Astrocyte (in vitro differentiated cells and primary cell): ENCODE measurements around the gene KRTAP3-1.

Experiments
- CTCF ChIP-seq: IDR thresholded peaks from 2 replicates; pipeline ENCODE4 v1.5.1; 2011; ENCODE audit warnings: low read depth, mild to moderate bottlenecking, inconsistent platforms, low read length, moderate library complexity; ENCODE audit not compliant: insufficient read depth
- EZH2 ChIP-seq: IDR thresholded peaks from 2 replicates; pipeline ENCODE4 v1.6.1; 2012; ENCODE audit warnings: mild to moderate bottlenecking, low read length, inconsistent platforms; ENCODE audit not compliant: insufficient read depth

- TF ChIP-seq CTCF (no peak), EZH2 (no peak)
These were observed 27.8 kb downstream of the KRTAP3-1 start for GRCh38 chr17:40981115-40981514.
